GM12874 (cell line): ENCODE measurements around the gene CIDEA.

ENCODE experiments used
- TF ChIP-seq, protein P1 (sequence below): IDR thresholded peaks from 2 replicates; pipeline ENCODE4 v1.5.1; 2011; ENCODE audit warnings: low read depth, mild to moderate bottlenecking, control low read depth, low read length, moderate library complexity; ENCODE audit not compliant: insufficient read depth

CIDEA gene

DNA sequence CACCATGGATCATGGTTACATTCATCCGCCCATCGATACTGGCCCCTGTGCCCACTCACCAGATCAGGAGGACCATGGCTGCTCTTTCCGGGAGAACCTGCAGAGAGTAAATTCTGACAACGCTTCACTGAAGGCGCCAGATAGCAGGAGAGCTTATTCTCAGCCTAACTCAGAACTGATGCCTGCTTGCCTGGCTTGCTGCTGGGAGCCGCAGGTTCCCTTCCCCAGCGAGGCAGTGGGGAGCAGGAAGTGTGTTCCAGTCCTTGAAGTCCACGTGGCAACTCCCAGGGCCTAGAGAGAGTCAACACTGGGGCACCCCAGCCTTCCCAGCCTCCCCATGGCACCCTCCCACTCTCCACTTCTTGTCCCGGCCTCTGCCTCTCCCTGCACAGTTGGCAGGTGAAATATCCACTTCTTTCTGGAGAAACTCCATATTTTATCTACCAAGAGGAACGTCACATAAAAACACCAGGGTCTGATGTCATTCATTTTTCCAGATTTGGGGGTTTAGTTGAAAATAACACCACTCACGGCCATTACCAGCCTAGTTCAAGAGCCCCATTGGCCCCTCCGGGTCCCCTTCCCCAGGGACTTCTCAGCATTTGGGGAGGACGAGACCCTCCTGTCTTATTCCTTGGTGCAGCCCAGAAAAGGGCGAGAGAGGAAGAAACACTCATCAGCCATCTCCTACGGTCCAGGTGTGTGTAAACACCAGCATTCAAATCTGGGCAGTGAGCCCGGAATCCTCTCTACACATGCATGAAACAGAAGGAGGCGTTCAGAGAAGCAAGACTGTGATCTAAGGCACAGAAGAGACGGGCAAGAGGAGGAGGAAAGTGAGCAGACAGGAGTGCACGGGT, 50.4 kb downstream of the CIDEA start:
- TF ChIP-seq, protein P1, sequence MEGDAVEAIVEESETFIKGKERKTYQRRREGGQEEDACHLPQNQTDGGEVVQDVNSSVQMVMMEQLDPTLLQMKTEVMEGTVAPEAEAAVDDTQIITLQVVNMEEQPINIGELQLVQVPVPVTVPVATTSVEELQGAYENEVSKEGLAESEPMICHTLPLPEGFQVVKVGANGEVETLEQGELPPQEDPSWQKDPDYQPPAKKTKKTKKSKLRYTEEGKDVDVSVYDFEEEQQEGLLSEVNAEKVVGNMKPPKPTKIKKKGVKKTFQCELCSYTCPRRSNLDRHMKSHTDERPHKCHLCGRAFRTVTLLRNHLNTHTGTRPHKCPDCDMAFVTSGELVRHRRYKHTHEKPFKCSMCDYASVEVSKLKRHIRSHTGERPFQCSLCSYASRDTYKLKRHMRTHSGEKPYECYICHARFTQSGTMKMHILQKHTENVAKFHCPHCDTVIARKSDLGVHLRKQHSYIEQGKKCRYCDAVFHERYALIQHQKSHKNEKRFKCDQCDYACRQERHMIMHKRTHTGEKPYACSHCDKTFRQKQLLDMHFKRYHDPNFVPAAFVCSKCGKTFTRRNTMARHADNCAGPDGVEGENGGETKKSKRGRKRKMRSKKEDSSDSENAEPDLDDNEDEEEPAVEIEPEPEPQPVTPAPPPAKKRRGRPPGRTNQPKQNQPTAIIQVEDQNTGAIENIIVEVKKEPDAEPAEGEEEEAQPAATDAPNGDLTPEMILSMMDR, result no peak

- TF ChIP-seq, protein P1, result no peak
Observed at GRCh38 chr18:12305211-12305610, 51.0 kb downstream of the CIDEA start.

DNA sequence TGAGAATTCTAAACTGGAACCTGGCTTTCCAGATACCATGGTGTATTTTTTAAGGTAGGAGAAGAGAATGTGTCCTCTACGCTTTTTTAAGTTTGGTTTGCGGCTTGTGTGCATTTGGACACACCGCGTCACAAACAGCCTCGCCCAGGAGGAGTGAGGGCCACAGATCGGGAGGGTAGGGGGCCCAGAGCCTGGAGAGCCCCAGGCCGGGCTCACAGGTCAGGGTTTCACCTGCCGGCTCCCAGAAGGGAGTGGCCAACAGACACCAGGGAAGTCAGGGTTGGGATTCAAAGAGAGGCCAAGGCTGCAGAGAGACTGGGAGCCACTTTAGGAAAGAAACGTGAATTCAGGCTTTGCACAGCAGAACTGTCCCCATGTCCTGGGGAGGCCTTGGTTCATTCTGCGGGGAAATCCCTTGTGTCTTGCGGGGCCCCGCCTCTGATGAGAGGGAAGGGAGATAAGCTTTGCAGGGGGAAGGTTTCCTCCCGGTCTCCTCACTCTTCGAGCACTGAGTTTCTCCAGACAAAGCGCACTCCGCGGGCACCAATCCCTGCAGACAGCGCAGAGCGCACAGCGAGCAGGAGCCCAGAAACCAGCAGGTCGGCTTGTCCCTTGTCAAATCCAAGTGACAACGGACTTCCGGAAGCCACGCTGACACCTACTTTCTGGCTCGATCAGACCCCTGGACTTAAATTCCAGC, 51.9 kb downstream of the CIDEA start:
- TF ChIP-seq, protein P1, result no peak

DNA sequence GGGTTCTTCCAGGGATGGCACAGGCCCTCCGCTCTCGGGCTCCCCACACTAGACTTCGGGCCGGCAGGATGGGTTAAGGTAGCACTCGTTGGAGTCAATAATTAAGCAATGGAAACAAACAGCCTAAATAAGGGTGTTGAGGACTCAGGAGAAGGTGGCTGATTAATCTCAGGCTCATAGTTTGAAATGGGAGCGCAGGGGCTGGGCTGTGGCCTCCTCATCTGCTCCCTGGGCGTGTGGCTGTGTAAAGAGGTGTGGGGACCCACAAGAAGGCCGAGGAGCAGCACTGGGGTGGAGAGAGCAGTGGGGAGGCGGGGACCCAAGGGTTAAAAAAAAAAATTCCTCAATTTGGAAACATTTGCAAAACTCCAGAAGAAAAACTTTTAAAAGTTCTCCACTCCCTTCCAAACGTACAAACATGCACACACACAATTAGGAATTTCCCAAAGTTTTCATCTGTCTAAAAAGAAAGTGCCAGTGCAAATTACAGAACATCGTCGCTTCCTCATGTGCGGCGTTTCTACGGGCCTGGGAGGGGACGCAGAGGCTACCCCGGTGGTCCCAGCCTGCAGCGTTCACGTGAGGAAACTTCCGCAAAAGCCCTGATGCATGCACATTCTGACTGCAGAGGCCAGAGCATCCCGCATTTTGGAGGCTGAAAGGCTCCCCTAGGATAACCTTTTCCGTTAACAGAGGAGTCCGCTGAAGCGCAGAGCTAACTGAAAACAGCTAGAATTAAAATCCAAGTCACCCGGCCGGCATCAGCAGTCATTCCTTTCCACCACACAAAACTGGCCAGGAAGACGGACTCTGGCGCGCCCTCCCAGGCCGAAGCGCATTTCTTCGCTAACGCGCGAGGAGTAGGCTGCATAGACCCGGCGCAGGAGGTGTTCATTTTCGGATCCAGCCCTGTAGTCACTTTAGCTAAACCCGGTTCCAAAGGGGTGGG, 52.9 kb downstream of the CIDEA start:
- TF ChIP-seq, protein P1, result no peak

DNA sequence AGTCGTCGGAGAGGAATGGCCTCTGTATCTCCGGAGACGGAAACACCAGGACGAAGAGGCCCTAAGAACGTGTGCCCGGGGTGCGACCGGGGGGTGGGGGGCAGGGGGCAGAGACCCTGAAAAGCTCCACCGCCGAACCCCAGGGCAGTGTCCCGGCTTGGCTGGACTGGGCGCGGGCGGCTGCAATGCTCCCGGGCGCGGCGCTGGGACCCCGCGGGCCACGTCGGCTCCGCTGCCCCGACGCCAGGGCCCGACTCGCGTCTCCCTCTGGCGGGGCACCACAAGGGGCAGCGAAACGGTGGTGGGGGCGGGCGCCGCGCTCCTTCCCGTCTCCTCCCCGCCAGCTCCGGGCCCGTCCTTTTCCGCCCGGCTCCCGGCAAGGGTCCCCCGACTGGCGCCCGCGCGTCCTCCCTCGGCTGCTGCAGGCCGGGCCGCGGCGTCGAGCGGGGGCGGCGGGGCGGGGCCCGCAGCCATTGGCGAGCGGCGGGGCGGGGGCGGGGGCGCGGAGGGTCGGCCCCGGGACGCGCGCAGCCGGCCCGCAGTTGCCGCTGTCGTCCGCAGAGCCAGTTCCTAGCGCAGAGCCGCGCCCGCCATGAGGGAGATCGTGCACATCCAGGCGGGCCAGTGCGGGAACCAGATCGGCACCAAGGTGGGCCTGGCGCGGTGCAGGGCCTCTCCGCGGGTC, 53.7 kb downstream of the CIDEA start, which contains the start of gene TUBB6:
TSS of gene TUBB6 (plus strand) at position 541 of the 685 bp plus-strand sequence. CDS start at position 593, 52 bp downstream.
- TF ChIP-seq, protein P1, result no peak

- TF ChIP-seq, protein P1, result no peak
Observed at GRCh38 chr18:12308386-12309100, 54.4 kb downstream of the CIDEA start.
